Colonic mucosa (tissue), 4 donors: ENCODE measurements around the gene MPDU1. TPM values are rescaled to one million over a fixed set of nuclear protein-coding genes. Genes with fewer than 3 reads are reported as not detected.
"Not testable (repeated sequence)": the region's sequence is repeated elsewhere in the genome, so short reads cannot be mapped to it uniquely, and the experiment has no call there.

Experiments
- DNase-seq: peaks from one replicate; pipeline ENCODE4 v3.0.0-alpha.2; 2020
- H3K27ac ChIP-seq: fragments of 200-600 bp; one replicate; pipeline ENCODE4 v1.8.0; 2021
- H3K27me3 ChIP-seq: fragments of 200-600 bp; one replicate; pipeline ENCODE4 v1.8.0; 2021
- H3K36me3 ChIP-seq: fragments of 200-600 bp; one replicate; pipeline ENCODE4 v1.8.0; 2021
- H3K4me1 ChIP-seq: fragments of 200-600 bp; one replicate; pipeline ENCODE4 v1.8.0; 2021; ENCODE audit warnings: mild to moderate bottlenecking
- H3K4me3 ChIP-seq: fragments of 200-600 bp; one replicate; pipeline ENCODE4 v1.8.0; 2021
- H3K9ac ChIP-seq, 2 donors: one replicate each; pipeline ENCODE4 v1.7.0; 2013; ENCODE audit warnings: control low read depth in 2 of 2, low read depth in 2 of 2, low read length in 2 of 2
- H3K9me3 ChIP-seq: fragments of 200-600 bp; one replicate; pipeline ENCODE4 v1.8.0; 2021
- CTCF ChIP-seq: fragments of 200-600 bp; IDR thresholded peaks from one replicate; pipeline ENCODE4 v1.8.0; 2022; ENCODE audit warnings: antibody characterized with exemption, mild to moderate bottlenecking
- intact Hi-C: fragments of 100-400 bp; cut with DNase I; formaldehyde crosslinking; loops from one replicate; pipeline ENCODE4 v1.14.1; 2022
- total RNA-seq, 2 donors: library from RNA; stranded (reverse); fragmentation: NEBNext Ultra II Directional in 1 of 2; extraction: Animal tissue kit (Norgen Biotek cat#: 25700) in 1 of 2; gene quantifications; one replicate each; pipeline ENCODE4 v1.2.1, GENCODE V29; 2021
- donor health status: healthy.
- donor health status: DM: no; HTN: no; CAD: no.
- donor health status: DM: no; HTN: no; CAD: no.

The MPDU1 gene
- total RNA-seq, 2 donors from 2014 or later: 80.1 to 111 TPM

GRCh38 chr17:7615265-7615747 is 31.7 kb downstream of the MPDU1 start:
- Histone ChIP-seq H3K9ac (peak overlapping the region; percentile 19 to 27), H3K27ac (peak overlapping the region; percentile 90), H3K9me3 (no peaks in the 10 kb centered on the region), H3K36me3 (no peaks in the 10 kb centered on the region), H3K4me3 (peak overlapping the region; percentile 32), H3K4me1 (peaks cover 8% of the 10 kb centered on the region), H3K27me3 (no peaks in the 10 kb centered on the region)
- TF ChIP-seq CTCF: no peak
- DNase-seq: no peak
- intact Hi-C loops: no loop called here

- intact Hi-C loops: no loop called here
- Histone ChIP-seq H3K27ac (no peak overlapping the region), H3K36me3 (no peaks in the 10 kb centered on the region), H3K4me3 (no peak overlapping the region), H3K27me3 (no peaks in the 10 kb centered on the region), H3K4me1 (peaks cover 1% of the 10 kb centered on the region), H3K9me3 (no peaks in the 10 kb centered on the region), H3K9ac (no peak overlapping the region)
- no peak for DNase-seq
- TF ChIP-seq CTCF: no peak
Measured at GRCh38 chr17:7618608-7619007, 35.0 kb downstream of the MPDU1 start.

GRCh38 chr17:7620835-7621234 is 37.2 kb downstream of the MPDU1 start:
- no peak for TF ChIP-seq CTCF
- no peak overlapping the region for H3K9ac ChIP-seq
- no peaks in the 10 kb centered on the region for H3K9me3 ChIP-seq
- no peaks in the 10 kb centered on the region for H3K36me3 ChIP-seq
- DNase-seq: no peak
- no peak overlapping the region for H3K4me3 ChIP-seq
- no peak overlapping the region for H3K27ac ChIP-seq
- H3K4me1 ChIP-seq: no peaks in the 10 kb centered on the region
- no peaks in the 10 kb centered on the region for H3K27me3 ChIP-seq
- intact Hi-C loops: no loop called here

- intact Hi-C loops: no loop called here
- H3K27me3 ChIP-seq: no peaks in the 10 kb centered on the region
- peaks cover 7% of the 10 kb centered on the region for H3K4me1 ChIP-seq
- no peaks in the 10 kb centered on the region for H3K9me3 ChIP-seq
- no peak overlapping the region for H3K4me3 ChIP-seq
- H3K9ac ChIP-seq: no peak overlapping the region
- no peak for TF ChIP-seq CTCF
- no peak for DNase-seq
- no peak overlapping the region for H3K27ac ChIP-seq
- H3K36me3 ChIP-seq: no peaks in the 10 kb centered on the region
Measured at GRCh38 chr17:7623661-7624060, 40.0 kb downstream of the MPDU1 start.

GRCh38 chr17:7625749-7626148 is 42.1 kb downstream of the MPDU1 start:
- H3K27ac ChIP-seq, H3K27me3 ChIP-seq, DNase-seq, H3K4me1 ChIP-seq, intact Hi-C loops, H3K4me3 ChIP-seq, H3K9me3 ChIP-seq, H3K9ac ChIP-seq, H3K36me3 ChIP-seq: not testable (repeated sequence)

GRCh38 chr17:7626307-7626706 is 42.7 kb downstream of the MPDU1 start:
- H3K4me1 ChIP-seq: peaks cover 7% of the 10 kb centered on the region
- intact Hi-C loops: no loop called here
- H3K9ac ChIP-seq: peak overlapping the region in 1 of 2 donors; percentile 86
- H3K27ac ChIP-seq: no peak overlapping the region
- H3K4me3 ChIP-seq: no peak overlapping the region
- TF ChIP-seq CTCF: no peak
- no peak for DNase-seq
- H3K27me3 ChIP-seq: no peaks in the 10 kb centered on the region
- H3K9me3 ChIP-seq: no peaks in the 10 kb centered on the region
- H3K36me3 ChIP-seq: no peaks in the 10 kb centered on the region
